HuH-7 (cell line): ENCODE measurements around the gene OS9.

ENCODE experiments used
- DNase-seq: peaks from one replicate; pipeline ENCODE4 v3.0.0; 2011; ENCODE audit warnings: low spot score

Gene OS9

DNA sequence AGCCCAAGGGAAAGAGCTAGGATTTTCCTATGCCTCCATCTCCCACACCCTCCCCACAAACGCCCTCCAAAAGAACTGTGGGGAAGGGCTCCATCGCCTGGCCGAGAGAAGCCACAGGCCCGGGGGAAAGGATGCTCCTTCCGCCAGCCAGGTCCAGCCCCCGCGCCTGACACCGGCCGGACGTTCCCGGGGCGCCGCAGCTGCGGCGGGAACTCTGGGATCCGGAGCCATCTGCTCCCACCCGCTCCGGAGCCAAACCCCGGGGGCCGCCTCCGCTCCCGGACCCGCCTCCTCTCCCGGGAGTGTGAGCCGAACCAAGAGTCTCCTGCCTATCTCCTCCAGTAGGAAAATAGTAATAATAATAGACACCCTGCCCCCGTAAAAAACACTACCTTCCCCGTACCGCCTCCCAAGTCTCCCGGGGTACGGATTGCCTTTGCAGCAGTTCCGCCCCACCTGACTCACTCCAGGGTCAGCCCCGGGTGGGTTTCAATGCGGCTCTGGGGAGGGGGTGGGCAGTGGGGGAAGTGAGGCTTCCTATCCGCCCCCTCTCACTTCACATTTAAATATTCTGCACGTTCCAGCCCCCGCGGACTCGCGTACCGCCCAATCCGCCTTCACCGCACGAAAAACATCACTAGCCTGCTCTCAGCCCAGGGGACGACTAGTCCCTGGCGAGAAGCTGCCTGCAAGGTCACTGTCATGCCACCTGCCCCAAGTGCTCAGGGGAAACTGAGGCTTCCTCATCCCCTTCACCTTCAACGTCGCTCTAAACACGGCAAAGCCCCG, 42.2 kb downstream of the OS9 start:
- DNase-seq = peak; percentile 80

DNA sequence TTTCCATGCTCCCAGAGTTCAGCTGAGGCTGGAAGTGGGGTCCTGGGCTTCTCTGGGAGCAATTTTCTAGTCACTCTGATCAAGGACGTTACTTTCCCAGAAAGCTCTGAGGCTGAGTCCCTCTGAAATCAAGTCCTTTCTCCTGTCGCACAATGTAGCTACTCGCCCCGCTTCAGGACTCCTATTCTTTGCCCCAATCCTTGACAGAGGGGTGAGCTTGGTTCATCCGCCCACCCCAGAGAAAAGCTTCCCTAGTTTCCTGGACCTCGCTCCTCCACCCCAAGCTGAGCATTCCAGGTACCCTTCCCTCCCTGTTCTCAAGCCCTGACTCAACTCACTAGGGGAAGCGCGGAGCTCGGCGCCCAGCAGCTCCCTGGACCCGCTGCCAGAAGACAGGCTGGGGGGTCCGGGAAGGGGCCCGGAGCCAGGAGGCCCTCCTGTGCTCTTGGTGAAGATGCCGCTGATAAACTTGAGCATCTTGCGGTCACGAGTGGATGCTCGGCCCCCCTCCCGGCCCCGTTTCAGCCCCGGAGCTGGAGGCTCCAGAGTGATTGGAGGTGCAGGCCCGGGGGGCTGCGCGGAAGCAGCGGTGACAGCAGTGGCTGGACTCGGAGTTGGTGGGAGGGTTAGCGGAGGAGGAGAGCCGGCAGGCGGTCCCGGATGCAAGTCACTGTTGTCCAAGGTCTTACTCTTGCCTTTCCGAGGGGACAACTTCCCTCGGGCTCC, 43.0 kb downstream of the OS9 start:
- DNase-seq = peak; percentile 53

DNA sequence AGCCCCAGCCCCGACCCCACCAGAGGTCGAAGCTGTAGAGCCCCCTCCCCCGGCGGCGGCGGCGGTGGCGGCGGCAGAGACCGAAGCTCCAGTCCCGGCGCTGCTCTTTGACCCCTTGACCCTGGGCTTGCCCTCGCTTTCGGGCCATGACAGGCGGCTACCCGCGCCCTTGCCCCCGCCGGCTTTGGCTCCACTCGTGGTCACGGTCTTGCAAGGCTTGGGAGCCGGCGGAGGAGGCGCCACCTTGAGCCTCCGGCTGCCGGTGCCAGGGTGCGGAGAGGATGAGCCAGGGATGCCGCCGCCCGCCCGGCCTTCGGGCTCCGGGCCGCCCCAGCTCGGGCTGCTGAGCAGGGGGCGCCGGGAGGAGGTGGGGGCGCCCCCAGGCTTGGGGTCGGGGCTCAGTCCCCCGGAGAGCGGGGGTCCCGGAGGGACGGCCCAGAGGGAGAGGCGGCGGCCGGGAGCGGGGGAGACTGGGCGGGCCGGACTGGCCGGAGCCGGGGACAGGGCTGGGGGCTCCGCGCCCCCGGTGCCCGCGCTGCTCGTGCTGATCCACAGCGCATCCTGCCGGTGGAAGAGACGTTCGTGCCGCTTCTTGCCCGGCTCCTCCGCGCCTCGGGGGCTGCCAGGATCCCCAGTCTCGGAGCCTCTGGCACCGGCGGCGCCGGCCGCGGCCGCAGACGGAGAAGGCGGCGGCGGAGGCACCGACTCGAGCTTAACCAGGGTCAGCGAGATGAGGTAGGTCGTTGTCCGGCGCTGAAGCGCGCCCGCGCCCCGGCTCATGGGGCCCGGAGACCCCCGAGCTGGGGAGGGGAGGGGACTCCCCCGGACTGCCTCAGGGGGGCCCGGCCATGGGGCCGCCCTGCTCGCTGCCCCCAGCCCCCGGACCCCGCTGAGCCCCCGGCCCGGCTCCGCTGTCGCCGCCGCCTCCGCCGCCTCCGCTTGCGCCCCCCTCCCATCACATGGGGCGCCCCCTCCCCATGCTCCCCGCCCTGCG, 43.8 kb downstream of the OS9 start:
- DNase-seq = peak; percentile 60

GRCh38 chr12:57738661-57739237, 44.8 kb downstream of the OS9 start, which contains the start of gene AGAP2:
AGAP2 (minus strand) TSS chr12:57738742; CDS start chr12:57738246, 496 bp downstream.
- peak; percentile 65 for DNase-seq

DNA sequence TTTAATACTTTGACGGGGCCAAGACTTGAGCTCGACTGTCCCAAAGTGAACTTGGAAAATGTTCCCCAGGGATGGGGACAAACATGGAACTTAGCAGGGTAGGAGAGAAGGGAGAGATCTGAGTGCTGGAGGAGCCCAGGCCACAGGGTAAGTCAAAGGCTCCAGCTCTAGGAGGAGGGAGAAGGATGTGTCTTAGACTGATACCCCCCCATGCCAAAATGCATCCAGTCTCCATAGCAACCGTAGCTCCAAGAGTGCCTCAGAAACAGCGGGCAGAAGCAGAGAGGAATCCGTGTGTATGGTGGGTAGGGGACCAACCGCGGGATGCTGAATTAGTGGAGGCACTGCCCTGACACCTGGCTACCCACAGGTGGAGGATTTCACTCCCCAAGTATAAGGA, 45.5 kb downstream of the OS9 start:
- DNase-seq = no peak

DNA sequence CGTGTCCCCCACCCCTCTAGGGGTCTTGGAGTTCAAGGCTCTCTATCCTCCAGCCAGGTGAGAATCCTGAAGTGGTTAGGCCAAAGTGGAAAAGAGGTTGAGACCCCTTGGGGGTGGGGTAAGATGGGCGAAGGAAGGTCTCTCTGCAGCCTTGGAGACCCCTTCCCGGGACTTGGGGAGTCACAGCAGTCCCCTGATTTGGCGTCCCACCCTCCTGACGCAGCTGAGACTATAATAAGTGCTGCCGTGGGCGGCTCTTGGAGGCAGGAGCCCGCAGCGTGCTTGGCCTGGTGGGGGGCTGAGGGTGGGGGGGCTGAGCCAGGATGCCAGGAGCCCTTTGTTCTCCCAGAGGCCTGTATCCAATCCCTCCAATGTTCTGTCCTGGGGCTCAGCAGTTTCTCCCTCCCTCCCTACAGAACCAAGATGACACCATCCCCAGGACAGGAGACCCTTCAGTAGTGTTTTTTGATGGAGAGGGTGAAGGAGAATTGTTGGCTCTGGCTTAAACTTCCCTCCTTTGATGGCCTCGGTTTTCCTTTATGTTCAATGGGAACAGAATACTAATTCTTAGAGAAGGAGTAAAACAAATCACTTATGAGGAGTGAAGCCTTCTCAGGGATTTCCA, 46.1 kb downstream of the OS9 start:
- DNase-seq = no peak

GRCh38 chr12:57740656-57741412, 46.9 kb downstream of the OS9 start:
- no peak for DNase-seq

GRCh38 chr12:57741413-57741789, 47.5 kb downstream of the OS9 start:
- DNase-seq = no peak

DNA sequence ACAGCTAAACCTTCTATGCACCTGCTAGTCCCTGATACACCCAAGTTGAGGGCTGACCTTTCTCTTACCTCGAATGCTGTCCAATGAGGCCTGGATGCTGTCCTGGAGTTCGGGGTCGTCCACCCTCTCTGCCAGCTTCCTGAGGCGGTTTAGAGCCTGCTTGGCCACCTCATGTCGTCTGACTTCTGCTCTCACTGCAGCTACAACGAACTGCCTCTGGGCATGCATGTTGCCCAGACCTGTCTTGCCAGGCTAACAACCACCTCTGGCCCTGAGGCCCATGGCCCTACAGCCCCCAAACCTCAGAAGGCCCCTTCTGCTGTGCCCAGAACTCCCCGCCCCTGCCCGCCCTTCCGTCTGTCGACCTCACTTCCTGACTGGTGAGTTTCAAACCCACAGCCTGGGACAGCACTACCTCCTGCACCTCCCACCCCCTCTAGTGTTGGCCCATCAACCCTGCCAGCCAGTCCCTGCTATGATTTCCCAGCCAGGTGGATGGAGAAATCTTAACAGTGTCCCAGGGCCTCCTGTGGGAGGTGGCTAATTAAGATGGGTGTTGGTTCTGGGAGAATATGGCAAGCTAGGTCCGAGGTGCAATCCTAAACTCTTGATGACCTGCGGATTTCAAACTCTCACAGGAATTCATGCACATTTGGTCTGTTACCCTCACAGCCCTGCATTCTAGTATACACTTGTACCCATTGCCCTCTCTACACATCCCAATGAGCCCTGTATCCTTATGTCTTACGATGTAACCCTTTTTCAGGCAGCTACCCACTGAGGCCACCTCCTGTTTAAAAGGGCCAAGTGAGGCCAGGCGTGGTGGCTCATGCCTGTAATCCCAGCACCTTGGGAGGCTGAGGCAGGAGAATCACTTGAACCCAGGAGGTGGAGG, 48.2 kb downstream of the OS9 start:
- DNase-seq = peak; percentile 88

DNA sequence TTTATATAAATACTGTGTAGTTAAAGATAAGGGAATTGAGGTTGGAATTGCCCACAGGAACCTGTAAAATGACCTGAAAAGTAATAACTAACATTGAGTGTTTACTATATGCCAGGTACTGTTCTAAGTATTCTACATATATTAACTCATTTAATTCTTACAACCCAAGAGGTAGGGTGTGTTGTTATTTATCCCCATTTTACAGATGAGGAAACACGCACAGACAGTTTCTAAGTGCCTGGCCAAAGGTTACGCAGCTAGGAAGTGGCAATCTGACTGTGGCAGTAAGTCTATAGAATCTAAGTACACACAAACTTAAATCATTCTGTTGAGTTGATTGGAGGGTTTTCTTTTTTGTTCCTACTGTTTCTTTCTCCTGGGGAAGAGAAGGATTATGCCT, 49.8 kb downstream of the OS9 start:
- no peak for DNase-seq

GRCh38 chr12:57744194-57744776, 50.4 kb downstream of the OS9 start:
- DNase-seq = peak; percentile 69

DNA sequence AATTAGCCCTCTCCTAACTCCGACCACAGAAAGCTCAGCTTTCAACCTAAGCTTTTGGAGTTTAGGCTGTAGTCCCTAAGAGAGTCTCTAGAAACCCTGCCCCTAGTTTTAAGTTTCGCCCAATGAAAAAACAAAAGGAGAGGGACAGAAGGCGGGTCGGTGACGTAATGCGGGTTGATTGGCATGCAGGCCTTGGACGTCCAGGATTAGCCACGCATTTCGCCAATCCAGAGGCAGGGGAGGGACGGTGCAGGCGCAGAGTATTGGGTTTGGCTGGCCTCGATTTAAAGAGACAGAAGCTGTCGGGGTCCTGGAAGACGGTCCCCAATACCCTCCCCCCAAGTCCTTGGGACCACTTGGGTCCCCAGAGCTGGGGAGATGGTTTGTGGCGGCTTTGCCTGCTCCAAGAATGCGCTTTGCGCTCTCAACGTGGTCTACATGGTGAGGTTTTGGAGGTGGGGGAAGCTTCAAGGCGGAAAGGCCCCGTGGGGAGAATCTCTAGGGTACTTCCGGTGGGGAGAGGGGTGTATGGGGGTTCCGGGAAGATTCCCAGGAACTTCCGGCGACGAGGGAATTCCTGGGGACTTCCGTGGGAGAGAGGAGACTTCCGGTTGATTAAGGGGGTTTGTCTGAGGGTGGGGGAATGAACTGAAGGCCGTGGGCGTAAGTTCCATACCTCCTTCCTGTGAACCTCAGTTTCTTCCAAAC, 51.0 kb downstream of the OS9 start, which contains the start of gene TSPAN31:
Gene TSPAN31, plus strand, starts transcription at position 263 of the 708 bp plus-strand sequence. Its CDS starts 116 bp downstream, at position 379.
- DNase-seq = peak; percentile 95

DNA sequence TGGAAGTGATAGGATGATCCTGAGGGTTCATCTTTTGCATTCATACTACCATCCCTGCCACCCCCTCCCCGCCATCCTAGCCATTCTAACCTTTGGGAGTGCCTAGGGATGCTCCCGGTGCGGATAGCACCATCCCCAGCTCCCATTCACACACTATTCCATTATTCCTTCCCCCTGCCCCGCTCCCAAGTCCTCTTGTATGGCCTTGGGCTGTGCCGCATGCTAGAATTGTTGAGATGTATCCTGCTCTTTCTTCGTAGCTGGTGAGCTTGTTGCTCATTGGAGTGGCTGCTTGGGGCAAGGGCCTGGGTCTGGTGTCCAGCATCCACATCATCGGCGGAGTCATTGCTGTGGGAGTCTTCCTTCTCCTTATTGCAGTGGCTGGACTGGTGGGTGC, 51.6 kb downstream of the OS9 start:
- no peak for DNase-seq

GRCh38 chr12:57746025-57746424, 52.1 kb downstream of the OS9 start:
- no peak for DNase-seq

DNA sequence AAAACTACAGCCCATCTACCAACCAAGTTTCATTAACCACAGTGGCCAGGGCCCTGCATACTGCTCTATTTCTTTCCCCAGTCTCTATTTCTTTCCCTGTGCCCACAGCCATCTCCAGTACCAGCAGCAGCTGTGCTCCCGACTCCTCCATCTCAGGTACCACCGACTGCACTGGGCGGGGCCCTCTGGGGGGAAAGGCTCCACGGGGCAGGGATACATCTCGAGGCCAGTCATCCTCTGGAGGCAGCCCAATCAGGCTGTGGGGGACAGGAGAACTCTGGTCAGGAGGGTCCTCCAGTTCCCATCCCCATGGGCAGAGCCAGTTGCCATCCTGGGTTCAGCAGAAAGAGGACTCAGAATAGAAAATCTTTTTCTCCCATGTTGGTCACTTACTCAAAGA, 55.1 kb downstream of the OS9 start:
- DNase-seq = no peak

GRCh38 chr12:57750561-57751431, 56.9 kb downstream of the OS9 start:
- DNase-seq = no peak

DNA sequence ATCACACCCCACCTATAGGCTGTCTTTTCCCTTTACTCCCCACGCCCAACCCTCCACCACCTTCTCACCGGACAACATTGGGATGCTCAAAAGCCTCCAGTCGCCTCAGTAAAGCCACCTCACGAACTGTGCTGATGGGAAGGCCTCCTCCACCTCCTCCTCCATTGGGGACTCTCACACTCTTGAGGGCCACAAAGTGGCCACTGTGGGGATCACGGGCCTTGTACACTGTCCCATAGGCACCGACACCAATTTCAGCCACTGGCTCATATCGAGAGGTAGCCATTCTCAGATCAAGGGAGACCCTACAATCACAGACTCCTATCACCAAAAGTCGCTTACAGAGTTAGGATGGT, 57.5 kb downstream of the OS9 start:
- DNase-seq = no peak
